K562 (cell line): Measurements from ENCODE around the gene TNC.

Experiments used
- CBFB ChIP-seq: sonication (generic); formaldehyde crosslinking; IDR thresholded peaks from 2 replicates; pipeline ENCODE4 v1.4.0; 2020; ENCODE audit warnings: mild to moderate bottlenecking, missing genetic modification reagents
- ZNF407 ChIP-seq: fragments of 450-650 bp; IDR thresholded peaks from 2 replicates; pipeline ENCODE4 v1.6.1; 2016; ENCODE audit warnings: low read depth

- TF ChIP-seq ZNF407 (no peak), CBFB (CRISPR knock-in tag) (no peak)
Measured at GRCh38 chr9:115036691-115037090, 81.3 kb downstream of the TNC start.
